ENCODE measurements around the gene SAFB.

- TF ChIP-seq EZH2 (IDR thresholded peaks at IDR 0.05; ENCODE audit: borderline replicate concordance), result no peak
- no peak for TF ChIP-seq CTCF (IDR thresholded peaks at IDR 0.05; ENCODE audit: poor library complexity)
- no peak for TF ChIP-seq EZH2phosphoT487 (IDR thresholded peaks at IDR 0.05; ENCODE audit: low read depth, severe bottlenecking, unreplicated experiment)
Measured at GRCh38 chr19:5669212-5669611, 46.3 kb downstream of the SAFB start.
